ENCODE measurements around the gene CBARP. TPM values are rescaled to one million over a fixed set of nuclear protein-coding genes. Genes with fewer than 3 reads are reported as not detected.

Gene CBARP
- polyA plus RNA-seq, 3 donors: not detected

DNA sequence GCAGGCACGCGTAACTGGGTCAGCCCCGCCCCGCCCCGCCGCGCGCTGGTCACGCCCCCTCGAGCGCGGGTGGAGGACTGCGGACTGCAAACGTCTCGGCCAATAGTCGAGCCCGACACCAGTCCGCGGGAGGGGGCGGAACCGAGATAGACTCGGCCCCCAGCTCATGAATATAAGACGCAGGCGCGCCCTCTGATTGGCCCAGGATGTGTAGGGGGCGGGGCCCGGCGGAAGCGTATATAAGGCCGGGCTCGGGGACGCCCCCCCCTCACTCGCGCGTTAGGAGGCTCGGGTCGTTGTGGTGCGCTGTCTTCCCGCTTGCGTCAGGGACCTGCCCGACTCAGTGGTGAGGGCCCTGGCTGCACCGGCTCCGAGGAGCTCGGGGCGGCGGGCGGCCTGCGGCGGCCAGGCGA is 31.3 kb upstream of the CBARP start, which contains the start of gene CIRBP:
Gene CIRBP (plus strand): TSS at position 268 of the 413 bp plus-strand sequence. CDS start 1,602 bp downstream, outside the sequence.
- peak within 1 kb of the TSS; percentile 82 to 89 for H3K4me3 Mint-ChIP-seq
- peaks cover 58% of the 10 kb centered on the region for H3K79me2 ChIP-seq (ENCODE audit: insufficient read depth, low read length)

DNA sequence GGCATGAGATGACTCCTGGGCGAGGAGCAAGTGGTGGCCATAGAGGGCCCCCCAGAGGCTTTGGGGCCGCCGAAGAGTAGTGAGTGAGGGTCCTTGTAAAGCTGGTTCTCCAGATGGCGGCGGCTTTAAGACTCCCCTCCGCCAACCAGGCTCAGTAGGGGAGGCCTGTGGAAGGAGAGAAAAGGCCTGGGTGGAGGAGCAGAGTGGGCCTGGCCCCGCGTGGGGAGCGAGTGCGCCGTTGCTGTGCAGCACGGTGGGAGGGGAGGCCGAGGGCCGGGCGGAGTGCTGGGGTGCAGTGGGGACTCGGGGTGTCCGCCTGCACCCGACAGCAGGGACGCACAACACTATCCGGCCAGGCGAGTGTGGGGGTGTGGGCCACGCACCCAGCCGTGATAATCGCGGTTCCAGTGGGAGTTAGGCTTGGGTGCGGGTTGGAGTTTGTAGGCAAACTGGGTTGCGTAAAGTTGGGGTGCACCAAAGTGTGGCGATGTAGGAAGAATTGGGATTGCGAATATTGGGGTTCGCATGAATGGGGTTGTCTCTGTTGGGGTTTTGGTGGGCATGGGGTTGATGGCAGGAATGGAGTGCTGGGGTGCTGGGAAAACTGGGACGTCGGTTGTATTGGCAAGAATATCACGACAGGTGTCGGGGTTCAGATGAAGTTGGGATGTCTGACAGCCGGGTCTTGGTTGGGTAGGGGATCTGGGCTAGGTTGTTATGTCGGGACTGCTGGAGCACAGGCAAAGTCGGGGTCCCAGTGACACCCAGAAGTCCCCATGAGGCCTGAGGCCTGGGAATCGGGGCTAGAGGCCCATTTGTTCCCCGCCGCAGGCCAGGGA is 30.6 kb upstream of the CBARP start:
- 62% methylated on average over 40 of the region's 40 CpGs for WGBS (ENCODE audit: insufficient coverage)
- Histone ChIP-seq H3K27ac (ENCODE audit: low read depth in 1 of 2, low read length in 2 of 2) (peak overlapping the region; percentile 23 to 65), H2AFZ (ENCODE audit: insufficient read depth, low read depth, low read length, poor library complexity, severe bottlenecking) (no peak overlapping the region), H3K79me2 (ENCODE audit: insufficient read depth, low read length) (peaks cover 52% of the 10 kb centered on the region), H3K9ac (ENCODE audit: insufficient read depth, low read length, poor library complexity, severe bottlenecking) (no peak overlapping the region), H3K27me3 (ENCODE audit: control insufficient read depth in 2 of 2, insufficient read depth in 2 of 2, low read length in 2 of 2) (peaks cover 0 to 8% of the 10 kb centered on the region in 2 donors), H3K36me3 (replicated peaks in 1 of 2; ENCODE audit: control insufficient read depth in 1 of 2, insufficient read depth in 2 of 2, low read length in 2 of 2) (peaks cover 27 to 31% of the 10 kb centered on the region in 2 donors), H3K9me3 (replicated peaks in 1 of 2; ENCODE audit: control insufficient read depth in 1 of 2, insufficient read depth in 1 of 2, low read length in 2 of 2) (no peaks in the 10 kb centered on the region), H3K4me3 (replicated peaks in 1 of 3; ENCODE audit: low read depth in 2 of 3, low read length in 3 of 3) (peak overlapping the region in 1 of 3 experiments; percentile 98), H3K4me2 (replicated peaks; ENCODE audit: extremely low read depth, low read length, poor library complexity, severe bottlenecking) (peak overlapping the region; percentile 24), H4K20me1 (ENCODE audit: insufficient read depth, low read length) (peaks cover 60% of the 10 kb centered on the region), H3K4me1 (ENCODE audit: control insufficient read depth in 1 of 2, insufficient read depth in 2 of 2, low read length in 2 of 2) (peaks cover 70 to 81% of the 10 kb centered on the region in 2 donors)
- intact Hi-C loops (cut with micrococcal nuclease): loop anchor here in 1 of 2 donors (5.0 kb wide), 1 partner anchor 166 kb away; the partner anchor contains the start of gene GPX4
- Mint-ChIP-seq H3K36me3 (peaks cover 28 to 34% of the 10 kb centered on the region in 2 donors), H3K27me3 (ENCODE audit: low read depth in 3 of 3) (peaks cover 6 to 14% (median 9%) of the 10 kb centered on the region in 3 donors), H3K27ac (peak overlapping the region; percentile 80 to 91 (median 89)), H3K4me3 (peak overlapping the region; percentile 63 to 70), H3K9me3 (peaks cover 0 to 2% (median 0%) of the 10 kb centered on the region in 7 donors), H3K4me1 (peaks cover 65% of the 10 kb centered on the region)
- TF ChIP-seq, protein P1, sequence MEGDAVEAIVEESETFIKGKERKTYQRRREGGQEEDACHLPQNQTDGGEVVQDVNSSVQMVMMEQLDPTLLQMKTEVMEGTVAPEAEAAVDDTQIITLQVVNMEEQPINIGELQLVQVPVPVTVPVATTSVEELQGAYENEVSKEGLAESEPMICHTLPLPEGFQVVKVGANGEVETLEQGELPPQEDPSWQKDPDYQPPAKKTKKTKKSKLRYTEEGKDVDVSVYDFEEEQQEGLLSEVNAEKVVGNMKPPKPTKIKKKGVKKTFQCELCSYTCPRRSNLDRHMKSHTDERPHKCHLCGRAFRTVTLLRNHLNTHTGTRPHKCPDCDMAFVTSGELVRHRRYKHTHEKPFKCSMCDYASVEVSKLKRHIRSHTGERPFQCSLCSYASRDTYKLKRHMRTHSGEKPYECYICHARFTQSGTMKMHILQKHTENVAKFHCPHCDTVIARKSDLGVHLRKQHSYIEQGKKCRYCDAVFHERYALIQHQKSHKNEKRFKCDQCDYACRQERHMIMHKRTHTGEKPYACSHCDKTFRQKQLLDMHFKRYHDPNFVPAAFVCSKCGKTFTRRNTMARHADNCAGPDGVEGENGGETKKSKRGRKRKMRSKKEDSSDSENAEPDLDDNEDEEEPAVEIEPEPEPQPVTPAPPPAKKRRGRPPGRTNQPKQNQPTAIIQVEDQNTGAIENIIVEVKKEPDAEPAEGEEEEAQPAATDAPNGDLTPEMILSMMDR (IDR thresholded peaks at IDR 0.05): no peak
- DNase-seq: peak in 1 of 3 donors; percentile 39

More for the DNA sequence above, 31.3 kb upstream of the CBARP start, which contains the start of gene CIRBP:
- Mint-ChIP-seq H3K9me3 (peaks cover 0 to 2% (median 0%) of the 10 kb centered on the region in 7 donors), H3K4me1 (peaks cover 72% of the 10 kb centered on the region), H3K27ac (peak within 1 kb of the TSS; percentile 84 to 94 (median 91)), H3K36me3 (peaks cover 34 to 40% of the 10 kb centered on the region in 2 donors), H3K27me3 (ENCODE audit: low read depth in 3 of 3) (peaks cover 6 to 14% (median 9%) of the 10 kb centered on the region in 3 donors)
- Histone ChIP-seq H3K27ac (ENCODE audit: low read depth in 1 of 2, low read length in 2 of 2) (peak within 1 kb of the TSS; percentile 73 to 87), H3K4me1 (ENCODE audit: control insufficient read depth in 1 of 2, insufficient read depth in 2 of 2, low read length in 2 of 2) (peaks cover 76 to 88% of the 10 kb centered on the region in 2 donors), H3K27me3 (ENCODE audit: control insufficient read depth in 2 of 2, insufficient read depth in 2 of 2, low read length in 2 of 2) (peaks cover 0 to 8% of the 10 kb centered on the region in 2 donors), H3K36me3 (replicated peaks in 1 of 2; ENCODE audit: control insufficient read depth in 1 of 2, insufficient read depth in 2 of 2, low read length in 2 of 2) (peaks cover 33 to 37% of the 10 kb centered on the region in 2 donors), H2AFZ (ENCODE audit: insufficient read depth, low read depth, low read length, poor library complexity, severe bottlenecking) (no peak within 1 kb of the TSS), H3K9ac (ENCODE audit: insufficient read depth, low read length, poor library complexity, severe bottlenecking) (peak within 1 kb of the TSS; percentile 91), H4K20me1 (ENCODE audit: insufficient read depth, low read length) (peaks cover 66% of the 10 kb centered on the region), H3K4me2 (replicated peaks; ENCODE audit: extremely low read depth, low read length, poor library complexity, severe bottlenecking) (peak within 1 kb of the TSS; percentile 100), H3K9me3 (replicated peaks in 1 of 2; ENCODE audit: control insufficient read depth in 1 of 2, insufficient read depth in 1 of 2, low read length in 2 of 2) (no peaks in the 10 kb centered on the region), H3K4me3 (replicated peaks in 1 of 3; ENCODE audit: low read depth in 2 of 3, low read length in 3 of 3) (peak within 1 kb of the TSS; percentile 76 to 98 (median 87))
- intact Hi-C loops (cut with micrococcal nuclease): loop anchor here in 1 of 2 donors (5.0 kb wide), 1 partner anchor 167 kb away; the partner anchor contains the start of gene GPX4
- WGBS (ENCODE audit: insufficient coverage): under 1% methylated on average over 47 of the region's 50 CpGs
- DNase-seq: peak; percentile 99 to 100 (median 99)
- TF ChIP-seq, protein P1 (IDR thresholded peaks at IDR 0.05): no peak
